Astrocyte (in vitro differentiated cells and primary cell): ENCODE data around the gene CARD11. TPM values are rescaled to one million over a fixed set of nuclear protein-coding genes. Genes with fewer than 3 reads are reported as not detected.

ENCODE experiments used
- DNase-seq: peaks from one replicate; pipeline ENCODE4 v3.0.0-alpha.2; 2010; ENCODE audit warnings: low read depth
- FAIRE-seq: peaks from 2 replicates; lab custom pipeline; 2011; peaks lifted over from hg19 to GRCh38; lab: Jason Lieb, UNC
- H2AFZ ChIP-seq: 2 replicates; pipeline ENCODE4 v1.6.0; 2012; ENCODE audit warnings: low read depth, low read length, inconsistent platforms
- H3K27ac ChIP-seq: 2 replicates; pipeline ENCODE4 v1.5.1; 2011; ENCODE audit warnings: low read depth, low read length, inconsistent platforms
- H3K27me3 ChIP-seq: 2 replicates; pipeline ENCODE4 v1.6.0; 2011; ENCODE audit warnings: low read length, inconsistent platforms; ENCODE audit not compliant: insufficient read depth
- H3K36me3 ChIP-seq: 2 replicates; pipeline ENCODE4 v1.5.1; 2011; ENCODE audit warnings: low read length, inconsistent platforms; ENCODE audit not compliant: insufficient read depth
- H3K4me1 ChIP-seq: 2 replicates; pipeline ENCODE4 v1.5.1; 2011; ENCODE audit warnings: low read length, inconsistent platforms; ENCODE audit not compliant: insufficient read depth
- H3K4me2 ChIP-seq: 2 replicates; pipeline ENCODE4 v1.6.0; 2012; ENCODE audit warnings: low read length, inconsistent platforms
- H3K4me3 ChIP-seq: 2 replicates; pipeline ENCODE4 v1.5.1; 2011; ENCODE audit warnings: low read depth, mild to moderate bottlenecking, low read length, inconsistent platforms; ENCODE audit not compliant: insufficient read depth
- H3K79me2 ChIP-seq: 2 replicates; pipeline ENCODE4 v1.6.0; 2012; ENCODE audit warnings: mild to moderate bottlenecking, low read length, inconsistent platforms; ENCODE audit not compliant: insufficient read depth
- H3K9ac ChIP-seq: 2 replicates; pipeline ENCODE4 v1.6.0; 2012; ENCODE audit warnings: mild to moderate bottlenecking, low read length, inconsistent platforms
- H3K9me3 ChIP-seq: 2 replicates; pipeline ENCODE4 v1.5.1; 2012; ENCODE audit warnings: low read depth, mild to moderate bottlenecking, low read length, inconsistent platforms; ENCODE audit not compliant: insufficient read depth
- H4K20me1 ChIP-seq: 2 replicates; pipeline ENCODE4 v1.6.0; 2012; ENCODE audit warnings: low read length, inconsistent platforms; ENCODE audit not compliant: insufficient read depth
- H3K27ac Mint-ChIP-seq: one replicate; pipeline ENCODE4 v1.8.0; 2021; ENCODE audit warnings: mild to moderate bottlenecking, mixed read lengths; ENCODE audit not compliant: unreplicated experiment
- H3K27me3 Mint-ChIP-seq: one replicate; pipeline ENCODE4 v1.8.0; 2021; ENCODE audit warnings: low read depth, mixed read lengths; ENCODE audit not compliant: unreplicated experiment
- H3K36me3 Mint-ChIP-seq: one replicate; pipeline ENCODE4 v1.8.0; 2021; ENCODE audit warnings: low read depth, mixed read lengths; ENCODE audit not compliant: unreplicated experiment
- H3K4me1 Mint-ChIP-seq: one replicate; pipeline ENCODE4 v1.8.0; 2021; ENCODE audit warnings: low read depth, mixed read lengths; ENCODE audit not compliant: unreplicated experiment
- H3K4me3 Mint-ChIP-seq: one replicate; pipeline ENCODE4 v1.8.0; 2021; ENCODE audit warnings: mild to moderate bottlenecking, moderate library complexity, mixed read lengths; ENCODE audit not compliant: unreplicated experiment
- H3K9me3 Mint-ChIP-seq: one replicate; pipeline ENCODE4 v1.8.0; 2021; ENCODE audit warnings: mild to moderate bottlenecking, mixed read lengths; ENCODE audit not compliant: unreplicated experiment
- EZH2 ChIP-seq: IDR thresholded peaks from 2 replicates; pipeline ENCODE4 v1.6.1; 2012; ENCODE audit warnings: mild to moderate bottlenecking, low read length, inconsistent platforms; ENCODE audit not compliant: insufficient read depth
- total RNA-seq: library from RNA; stranded (reverse); gene quantifications from 2 replicates; pipeline ENCODE4 v1.2.1, GENCODE V29; 2021
- TF ChIP-seq, protein P1 (sequence below): IDR thresholded peaks from 2 replicates; pipeline ENCODE4 v1.5.1; 2011; ENCODE audit warnings: low read depth, mild to moderate bottlenecking, inconsistent platforms, low read length, moderate library complexity; ENCODE audit not compliant: insufficient read depth

The CARD11 gene
- total RNA-seq, 1 donor from 2014 or later, result 9.5 TPM

DNA sequence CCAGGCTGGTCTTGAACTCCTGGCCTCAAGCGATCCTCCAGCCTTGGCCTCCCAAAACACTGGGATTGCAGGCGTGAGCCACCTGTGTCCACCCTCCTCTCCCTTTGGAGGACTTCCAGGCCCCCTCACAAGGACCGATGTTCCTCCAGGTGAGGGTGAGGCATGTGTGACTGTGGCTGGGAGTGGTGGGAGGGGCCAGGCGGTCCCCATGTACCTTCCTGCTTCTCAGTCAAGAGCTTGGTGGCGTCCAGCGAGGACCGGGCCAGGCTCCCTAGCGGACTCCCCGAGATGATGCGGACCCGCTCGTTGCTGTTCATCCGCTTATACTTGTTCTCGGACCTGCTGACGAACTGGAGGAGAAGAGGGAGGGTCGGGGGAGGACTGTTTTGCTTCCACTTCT lies 128.6 kb downstream of the CARD11 start:
- no peak for FAIRE-seq
- no peaks in the 10 kb centered on the region for H3K4me1 ChIP-seq

DNA sequence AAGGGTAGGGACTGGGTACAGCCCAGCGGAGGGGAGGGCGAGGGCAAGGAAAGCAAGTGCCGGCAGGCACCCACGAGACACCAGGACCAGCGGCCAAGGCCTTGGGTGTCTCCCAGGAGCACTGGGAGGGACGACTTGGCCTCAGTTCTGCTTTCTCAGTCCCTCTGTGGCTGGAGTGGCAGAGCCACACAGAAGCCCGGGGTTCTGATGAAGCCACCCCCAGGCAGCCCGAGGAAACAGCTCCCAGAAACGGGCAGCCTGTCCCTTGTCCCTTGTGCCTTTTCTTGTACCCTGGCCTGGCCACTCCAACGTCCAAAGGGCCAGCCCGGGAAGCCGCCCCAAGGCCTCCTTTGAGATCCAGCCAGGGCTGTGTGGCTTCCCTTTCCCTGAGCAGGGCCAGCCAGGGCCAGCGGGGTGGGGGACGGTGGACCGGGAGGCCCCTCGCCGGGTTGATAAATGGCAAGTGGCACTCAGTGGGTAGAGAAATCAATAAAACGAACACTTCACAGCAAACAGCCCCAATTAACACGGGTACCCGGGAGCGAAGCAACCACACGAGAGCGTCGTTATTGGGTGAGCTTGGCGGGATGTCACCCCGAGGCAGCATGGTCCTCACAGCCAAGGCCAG lies 129.8 kb downstream of the CARD11 start:
- no peak for FAIRE-seq
- TF ChIP-seq, protein P1, sequence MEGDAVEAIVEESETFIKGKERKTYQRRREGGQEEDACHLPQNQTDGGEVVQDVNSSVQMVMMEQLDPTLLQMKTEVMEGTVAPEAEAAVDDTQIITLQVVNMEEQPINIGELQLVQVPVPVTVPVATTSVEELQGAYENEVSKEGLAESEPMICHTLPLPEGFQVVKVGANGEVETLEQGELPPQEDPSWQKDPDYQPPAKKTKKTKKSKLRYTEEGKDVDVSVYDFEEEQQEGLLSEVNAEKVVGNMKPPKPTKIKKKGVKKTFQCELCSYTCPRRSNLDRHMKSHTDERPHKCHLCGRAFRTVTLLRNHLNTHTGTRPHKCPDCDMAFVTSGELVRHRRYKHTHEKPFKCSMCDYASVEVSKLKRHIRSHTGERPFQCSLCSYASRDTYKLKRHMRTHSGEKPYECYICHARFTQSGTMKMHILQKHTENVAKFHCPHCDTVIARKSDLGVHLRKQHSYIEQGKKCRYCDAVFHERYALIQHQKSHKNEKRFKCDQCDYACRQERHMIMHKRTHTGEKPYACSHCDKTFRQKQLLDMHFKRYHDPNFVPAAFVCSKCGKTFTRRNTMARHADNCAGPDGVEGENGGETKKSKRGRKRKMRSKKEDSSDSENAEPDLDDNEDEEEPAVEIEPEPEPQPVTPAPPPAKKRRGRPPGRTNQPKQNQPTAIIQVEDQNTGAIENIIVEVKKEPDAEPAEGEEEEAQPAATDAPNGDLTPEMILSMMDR, result no peak
- no peak for TF ChIP-seq EZH2
- DNase-seq, result no peak
- Mint-ChIP-seq H3K4me3 (no peak overlapping the region), H3K9me3 (peaks cover 3% of the 10 kb centered on the region), H3K36me3 (no peaks in the 10 kb centered on the region), H3K27ac (no peak overlapping the region), H3K27me3 (peaks cover 7% of the 10 kb centered on the region), H3K4me1 (no peaks in the 10 kb centered on the region)
- no peak overlapping the region for H3K4me3 ChIP-seq
- no peak overlapping the region for H3K27ac ChIP-seq
- H3K9me3 ChIP-seq, result no peaks in the 10 kb centered on the region
- no peaks in the 10 kb centered on the region for H3K36me3 ChIP-seq
- no peaks in the 10 kb centered on the region for H3K4me1 ChIP-seq
- no peak overlapping the region for H3K9ac ChIP-seq
- no peak overlapping the region for H2AFZ ChIP-seq
- no peaks in the 10 kb centered on the region for H4K20me1 ChIP-seq
- H3K27me3 ChIP-seq, result no peaks in the 10 kb centered on the region
- no peaks in the 10 kb centered on the region for H3K79me2 ChIP-seq
- no peak overlapping the region for H3K4me2 ChIP-seq

More for the DNA sequence above, 128.6 kb downstream of the CARD11 start:
- Mint-ChIP-seq H3K27me3 (peaks cover 7% of the 10 kb centered on the region), H3K9me3 (peaks cover 3% of the 10 kb centered on the region), H3K36me3 (no peaks in the 10 kb centered on the region), H3K27ac (no peak overlapping the region), H3K4me3 (no peak overlapping the region), H3K4me1 (no peaks in the 10 kb centered on the region)
- H3K9ac ChIP-seq, result no peak overlapping the region
- no peaks in the 10 kb centered on the region for H3K27me3 ChIP-seq
- TF ChIP-seq, protein P1, result no peak
- no peak for TF ChIP-seq EZH2
- no peak overlapping the region for H3K4me2 ChIP-seq
- no peak for DNase-seq
- H3K36me3 ChIP-seq, result no peaks in the 10 kb centered on the region
- H3K9me3 ChIP-seq, result no peaks in the 10 kb centered on the region
- no peaks in the 10 kb centered on the region for H3K79me2 ChIP-seq
- no peak overlapping the region for H3K27ac ChIP-seq
- no peak overlapping the region for H2AFZ ChIP-seq
- no peak overlapping the region for H3K4me3 ChIP-seq
- H4K20me1 ChIP-seq, result no peaks in the 10 kb centered on the region

DNA sequence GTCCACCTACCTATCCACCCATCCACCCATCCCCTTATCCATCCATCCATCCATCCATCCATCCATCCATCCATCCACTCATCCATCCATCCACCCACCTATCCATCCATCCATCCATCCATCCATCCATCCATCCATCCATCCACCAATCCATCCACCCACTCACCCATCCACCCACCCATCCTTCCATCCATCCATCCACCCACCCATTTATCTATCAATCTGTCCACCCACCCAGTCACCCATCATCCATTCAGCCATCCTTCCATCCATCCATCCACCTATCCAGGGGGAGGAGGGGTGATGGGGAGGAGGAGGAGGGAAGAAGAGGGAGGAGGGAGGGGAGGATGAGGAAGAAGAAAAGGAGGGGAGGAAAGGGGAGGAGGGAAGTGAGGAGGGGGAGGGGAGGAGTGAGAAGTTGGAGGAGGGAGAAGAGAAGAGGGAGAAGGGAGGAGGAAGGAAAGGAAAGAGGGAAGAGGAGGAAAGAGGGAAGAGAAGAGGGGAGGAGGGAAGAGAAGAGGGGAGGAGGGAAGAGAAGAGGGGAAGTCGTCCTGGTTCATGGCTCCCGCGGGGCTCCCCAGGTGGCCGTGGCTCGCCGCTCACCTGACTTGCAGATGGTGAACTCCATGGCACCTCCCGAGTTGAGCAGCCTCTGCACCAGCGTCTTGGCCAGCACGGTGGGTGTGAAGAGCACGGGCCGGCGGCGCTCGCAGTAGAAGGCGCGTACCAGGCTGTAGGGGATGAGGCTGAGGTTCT lies 130.8 kb downstream of the CARD11 start:
- peaks cover 4% of the 10 kb centered on the region for H3K27me3 Mint-ChIP-seq
- no peaks in the 10 kb centered on the region for H3K9me3 ChIP-seq

More for the DNA sequence above, 130.8 kb downstream of the CARD11 start:
- DNase-seq (no peak), FAIRE-seq (no peak)
- H3K9me3 Mint-ChIP-seq, result no peaks in the 10 kb centered on the region
- Histone ChIP-seq H3K27me3 (no peaks in the 10 kb centered on the region), H3K4me3 (no peak overlapping the region), H3K4me1 (no peaks in the 10 kb centered on the region), H3K36me3 (no peaks in the 10 kb centered on the region), H3K79me2 (no peaks in the 10 kb centered on the region), H4K20me1 (no peaks in the 10 kb centered on the region), H2AFZ (no peak overlapping the region), H3K27ac (no peak overlapping the region), H3K9ac (no peak overlapping the region), H3K4me2 (no peak overlapping the region)
- no peaks in the 10 kb centered on the region for H3K4me1 Mint-ChIP-seq
- TF ChIP-seq, protein P1, result no peak
- no peak for TF ChIP-seq EZH2
- no peak overlapping the region for H3K27ac Mint-ChIP-seq
- no peak overlapping the region for H3K4me3 Mint-ChIP-seq
- H3K36me3 Mint-ChIP-seq, result no peaks in the 10 kb centered on the region
